Skeletal muscle satellite cell (primary cell): ENCODE results near the gene PC.

ENCODE experiments used
- H3K27me3 ChIP-seq: 2 replicates; pipeline ENCODE4 v1.7.0; 2013; ENCODE audit warnings: low read length; ENCODE audit not compliant: control insufficient read depth, insufficient read depth
- H3K36me3 ChIP-seq: 2 replicates; pipeline ENCODE4 v1.7.0; 2013; ENCODE audit warnings: mild to moderate bottlenecking, control low read depth, low read length; ENCODE audit not compliant: insufficient read depth
- H3K4me1 ChIP-seq: 2 replicates; pipeline ENCODE4 v1.7.0; 2013; ENCODE audit warnings: low read length; ENCODE audit not compliant: control insufficient read depth, insufficient read depth
- H3K4me2 ChIP-seq: 2 replicates; pipeline ENCODE4 v1.7.0; 2013; ENCODE audit warnings: mild to moderate bottlenecking, low read length
- H3K4me3 ChIP-seq: 2 replicates; pipeline ENCODE4 v1.7.0; 2013; ENCODE audit warnings: low read length
- H3K9ac ChIP-seq: 2 replicates; pipeline ENCODE4 v1.7.0; 2013; ENCODE audit warnings: mild to moderate bottlenecking, low read depth, low read length, moderate library complexity
- H3K9me3 ChIP-seq: replicated peaks from 2 replicates; pipeline ENCODE4 v1.7.0; 2013; ENCODE audit warnings: mild to moderate bottlenecking, control low read depth, low read length

The PC gene

DNA sequence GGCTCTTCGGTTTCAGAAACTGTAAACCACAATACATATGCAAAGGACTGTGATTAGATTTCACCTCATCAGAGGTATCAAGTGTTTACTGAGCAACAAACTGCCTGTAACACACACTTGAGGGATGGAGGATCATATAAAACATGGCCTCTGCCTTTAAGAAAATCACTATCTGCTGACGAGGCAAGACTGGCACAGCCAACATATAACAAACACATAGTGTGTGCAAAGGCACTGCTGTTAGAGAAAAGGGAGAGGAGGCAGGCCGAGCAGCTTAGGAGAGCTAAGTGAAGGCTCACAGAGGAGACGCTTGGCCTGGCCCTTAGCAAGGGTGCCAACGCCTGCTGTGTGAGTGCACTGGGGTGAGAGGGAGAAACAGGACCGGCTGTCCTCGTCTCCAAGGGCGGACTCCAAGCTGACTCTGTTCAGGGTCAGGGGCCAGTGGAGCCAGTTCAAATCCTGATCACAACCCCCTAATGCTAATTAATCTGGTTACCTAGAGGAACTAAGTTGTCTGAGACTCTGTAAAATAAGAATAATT lies 53.1 kb downstream of the PC start:
- Histone ChIP-seq H3K4me1 (peaks cover 35% of the 10 kb centered on the region), H3K36me3 (no peaks in the 10 kb centered on the region), H3K4me3 (no peak overlapping the region), H3K27me3 (no peaks in the 10 kb centered on the region), H3K4me2 (no peak overlapping the region), H3K9ac (no peak overlapping the region), H3K9me3 (no peaks in the 10 kb centered on the region)

GRCh38 chr11:66904561-66904960 lies 53.6 kb downstream of the PC start:
- H3K4me1 ChIP-seq: peaks cover 35% of the 10 kb centered on the region

GRCh38 chr11:66904055-66904454 lies 54.1 kb downstream of the PC start:
- no peak overlapping the region for H3K4me2 ChIP-seq
- no peaks in the 10 kb centered on the region for H3K36me3 ChIP-seq
- no peak overlapping the region for H3K4me3 ChIP-seq
- H3K9ac ChIP-seq: no peak overlapping the region
- peaks cover 35% of the 10 kb centered on the region for H3K4me1 ChIP-seq
- H3K9me3 ChIP-seq: no peaks in the 10 kb centered on the region
- H3K27me3 ChIP-seq: no peaks in the 10 kb centered on the region

More at GRCh38 chr11:66904561-66904960, 53.6 kb downstream of the PC start:
- Histone ChIP-seq H3K4me2 (no peak overlapping the region), H3K9me3 (no peaks in the 10 kb centered on the region), H3K27me3 (no peaks in the 10 kb centered on the region), H3K36me3 (no peaks in the 10 kb centered on the region), H3K4me3 (no peak overlapping the region), H3K9ac (no peak overlapping the region)

DNA sequence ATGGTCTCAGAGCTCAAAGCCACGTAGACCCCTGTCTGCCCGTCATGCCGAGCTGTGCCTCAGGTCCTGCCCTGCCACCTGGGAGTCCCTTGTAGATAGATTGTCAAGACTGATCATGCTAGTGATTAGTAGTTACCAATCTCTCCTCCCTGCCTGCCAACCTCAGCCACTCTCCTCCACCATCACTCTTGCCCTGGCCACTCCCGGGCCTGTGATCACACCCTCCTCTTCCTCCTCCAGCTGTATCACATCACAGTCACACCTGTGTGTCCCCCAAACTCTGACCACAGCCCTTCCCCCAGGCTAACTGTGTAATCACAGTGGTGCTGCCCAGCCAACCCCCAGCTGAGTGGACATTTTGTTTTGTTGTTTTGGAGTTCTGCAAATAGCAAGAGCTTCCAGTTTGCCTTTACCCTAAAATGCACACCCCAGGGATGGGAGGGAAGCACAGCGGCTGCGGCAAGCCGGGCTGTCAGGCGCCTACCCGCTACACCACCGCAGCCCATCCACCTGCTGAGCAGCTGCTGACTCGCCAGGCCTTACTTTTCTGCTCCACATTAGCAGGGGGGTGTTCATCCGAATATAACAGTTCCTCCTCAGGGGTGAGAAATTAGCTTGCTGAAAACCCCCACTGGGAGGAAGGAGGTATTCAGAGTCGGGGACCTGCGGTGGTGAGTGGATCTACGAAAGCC lies 55.6 kb downstream of the PC start:
- H3K9ac ChIP-seq: no peak overlapping the region
- H3K4me2 ChIP-seq: no peak overlapping the region
- peaks cover 29% of the 10 kb centered on the region for H3K4me1 ChIP-seq
- H3K9me3 ChIP-seq: no peaks in the 10 kb centered on the region
- H3K36me3 ChIP-seq: no peaks in the 10 kb centered on the region
- no peak overlapping the region for H3K4me3 ChIP-seq
- no peaks in the 10 kb centered on the region for H3K27me3 ChIP-seq

- Histone ChIP-seq H3K4me1 (peaks cover 26% of the 10 kb centered on the region), H3K4me2 (no peak overlapping the region), H3K27me3 (no peaks in the 10 kb centered on the region)
These were observed 56.2 kb downstream of the PC start for GRCh38 chr11:66901964-66902390.

GRCh38 chr11:66894141-66894540 lies 64.0 kb downstream of the PC start:
- no peaks in the 10 kb centered on the region for H3K9me3 ChIP-seq
- no peaks in the 10 kb centered on the region for H3K36me3 ChIP-seq
- H3K27me3 ChIP-seq: peaks cover 2% of the 10 kb centered on the region
- H3K4me2 ChIP-seq: no peak overlapping the region
- H3K9ac ChIP-seq: no peak overlapping the region
- peaks cover 19% of the 10 kb centered on the region for H3K4me1 ChIP-seq
- H3K4me3 ChIP-seq: no peak overlapping the region

More at GRCh38 chr11:66901964-66902390, 56.2 kb downstream of the PC start:
- Histone ChIP-seq H3K4me3 (no peak overlapping the region), H3K9ac (no peak overlapping the region), H3K36me3 (no peaks in the 10 kb centered on the region), H3K9me3 (no peaks in the 10 kb centered on the region)

GRCh38 chr11:66892911-66893310 lies 65.3 kb downstream of the PC start:
- Histone ChIP-seq H3K4me3 (no peak overlapping the region), H3K27me3 (peaks cover 2% of the 10 kb centered on the region), H3K4me1 (peaks cover 19% of the 10 kb centered on the region), H3K4me2 (no peak overlapping the region), H3K9me3 (no peaks in the 10 kb centered on the region), H3K36me3 (no peaks in the 10 kb centered on the region), H3K9ac (no peak overlapping the region)

DNA sequence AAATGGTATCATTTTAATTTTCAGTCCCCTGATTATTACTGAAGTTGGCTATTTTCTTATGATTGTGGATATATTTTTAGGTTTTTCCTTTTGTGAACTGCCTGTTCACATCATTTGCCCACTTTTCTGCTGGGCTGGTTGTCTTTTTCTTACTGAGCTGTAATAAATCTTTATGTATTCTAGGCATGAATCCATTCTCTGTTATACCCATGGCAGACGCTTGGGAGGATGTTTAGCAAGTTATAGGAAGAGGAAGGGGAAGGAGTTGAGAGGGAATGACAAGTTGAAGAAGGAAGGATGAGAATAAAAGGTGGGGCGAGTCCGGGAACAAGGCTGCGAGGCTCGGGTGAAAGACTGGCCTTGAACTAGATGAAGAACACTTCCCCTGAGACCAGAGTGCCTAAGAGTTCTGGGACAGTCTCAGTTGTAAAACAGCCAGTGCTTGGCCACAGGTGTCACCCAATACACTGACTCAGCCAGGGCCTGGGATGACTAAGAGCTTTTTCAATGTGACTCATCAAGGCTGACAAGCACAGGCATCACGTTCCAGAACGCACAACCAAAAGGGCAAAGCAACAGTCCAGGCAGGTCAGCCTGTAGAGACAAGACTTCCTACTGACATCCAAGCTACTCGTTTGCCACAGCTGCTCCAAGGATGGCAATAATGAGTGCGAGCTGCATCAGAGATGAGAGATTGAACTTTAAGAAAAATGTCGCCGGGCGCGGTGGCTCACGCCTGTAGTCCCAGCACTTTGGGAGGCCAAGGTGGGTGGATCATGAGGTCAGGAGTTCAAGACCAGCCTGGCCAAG lies 66.1 kb downstream of the PC start:
- Histone ChIP-seq H3K9ac (no peak overlapping the region), H3K36me3 (no peaks in the 10 kb centered on the region), H3K4me2 (peak overlapping the region; percentile 30), H3K4me1 (peaks cover 27% of the 10 kb centered on the region), H3K4me3 (no peak overlapping the region), H3K9me3 (no peaks in the 10 kb centered on the region), H3K27me3 (peaks cover 2% of the 10 kb centered on the region)

- no peaks in the 10 kb centered on the region for H3K9me3 ChIP-seq
- no peak overlapping the region for H3K4me3 ChIP-seq
- H3K4me1 ChIP-seq: peaks cover 43% of the 10 kb centered on the region
- H3K27me3 ChIP-seq: no peaks in the 10 kb centered on the region
- no peak overlapping the region for H3K9ac ChIP-seq
- H3K4me2 ChIP-seq: no peak overlapping the region
- no peaks in the 10 kb centered on the region for H3K36me3 ChIP-seq
These were observed 68.2 kb downstream of the PC start for GRCh38 chr11:66889960-66890359.

- no peaks in the 10 kb centered on the region for H3K9me3 ChIP-seq
- peaks cover 47% of the 10 kb centered on the region for H3K4me1 ChIP-seq
- no peak overlapping the region for H3K9ac ChIP-seq
- H3K4me3 ChIP-seq: no peak overlapping the region
- no peak overlapping the region for H3K4me2 ChIP-seq
- no peaks in the 10 kb centered on the region for H3K27me3 ChIP-seq
- no peaks in the 10 kb centered on the region for H3K36me3 ChIP-seq
These were observed 69.9 kb downstream of the PC start for GRCh38 chr11:66888282-66888681.

- no peaks in the 10 kb centered on the region for H3K9me3 ChIP-seq
- no peaks in the 10 kb centered on the region for H3K27me3 ChIP-seq
- no peak overlapping the region for H3K9ac ChIP-seq
- H3K4me2 ChIP-seq: no peak overlapping the region
- H3K4me3 ChIP-seq: no peak overlapping the region
- peaks cover 47% of the 10 kb centered on the region for H3K4me1 ChIP-seq
- no peaks in the 10 kb centered on the region for H3K36me3 ChIP-seq
These were observed 70.7 kb downstream of the PC start for GRCh38 chr11:66887526-66887925.
